Aorta (tissue), 5 donors: ENCODE measurements around the gene KIF6. TPM values are rescaled to one million over a fixed set of nuclear protein-coding genes. Genes with fewer than 3 reads are reported as not detected.

Experiments used
- ATAC-seq: fragments of 200-7000 bp; cut with Tn5 transposase; one replicate; pipeline ENCODE4 v1.9.1; 2022; ENCODE audit warnings: moderate library complexity; ENCODE audit not compliant: low FRiP score
- DNase-seq, 2 donors: peaks; one replicate each; pipeline ENCODE4 v3.0.0-alpha.2; 2020
- H3K27ac ChIP-seq, 2 donors: one replicate each; pipeline ENCODE4 v1.5.1; 2013; ENCODE audit warnings: low read length in 2 of 2, mild to moderate bottlenecking in 2 of 2, moderate library complexity in 2 of 2, control low read depth in 1 of 2, inconsistent platforms in 1 of 2, low read depth in 1 of 2
- H3K27me3 ChIP-seq, 2 donors: one replicate each; pipeline ENCODE4 v1.6.1; 2013; ENCODE audit warnings: control low read depth in 1 of 2, low read length in 1 of 2, mild to moderate bottlenecking in 1 of 2, moderate library complexity in 1 of 2; ENCODE audit not compliant: insufficient read depth in 2 of 2, control insufficient read depth in 1 of 2
- H3K36me3 ChIP-seq, 2 donors: one replicate each; pipeline ENCODE4 v1.6.1; 2013; ENCODE audit warnings: control low read depth in 1 of 2, low read length in 1 of 2, mild to moderate bottlenecking in 1 of 2; ENCODE audit not compliant: insufficient read depth in 2 of 2, control insufficient read depth in 1 of 2
- H3K4me1 ChIP-seq, 2 donors: one replicate each; pipeline ENCODE4 v1.6.1; 2013; ENCODE audit warnings: low read length in 2 of 2, control low read depth in 1 of 2, mild to moderate bottlenecking in 1 of 2, moderate library complexity in 1 of 2; ENCODE audit not compliant: insufficient read depth in 2 of 2, control insufficient read depth in 1 of 2
- H3K4me3 ChIP-seq, 2 donors: one replicate each; pipeline ENCODE4 v1.5.1; 2013; ENCODE audit warnings: low read length in 2 of 2, control low read depth in 1 of 2, mild to moderate bottlenecking in 1 of 2
- H3K9me3 ChIP-seq: one replicate; pipeline ENCODE4 v1.6.1; 2013; ENCODE audit warnings: mild to moderate bottlenecking, low read length; ENCODE audit not compliant: control insufficient read depth
- WGBS, 2 donors: extraction: QIAGEN DNeasy Blood & Tissue Kit; methylation state at CpG; one replicate each; pipeline ENCODE4 v1.1.7; 2013; 5-methylcytosine and 5-hydroxymethylcytosine counted together
- intact Hi-C, 2 donors: fragments of 100-400 bp; cut with DNase I; formaldehyde crosslinking; loops; one replicate each; pipeline versions ENCODE4 v1.14.2 to v1.15.0; 2022
- polyA plus RNA-seq, 2 donors: library from polyadenylated mRNA; stranded (reverse); fragments of 200-250 nt; gene quantifications; one replicate each; pipeline ENCODE4 v1.2.3, GENCODE V29; 2013
- total RNA-seq, 2 donors: library from RNA; stranded (reverse); fragmentation: NEBNext Ultra II Directional; extraction: Animal tissue kit (Norgen Biotek cat#: 25700); gene quantifications; one replicate each; pipeline ENCODE4 v1.2.1, GENCODE V29; 2021
- donor health status: healthy with polysubstance abuse.
- donor health status: Bipolar disorder and iron deficiency.
- donor health status: DM: no; HTN: no; CAD: no.
- donor health status: DM: no; HTN: no; CAD: no.
- donor health status: DM: yes; HTN: yes; CAD: no.

Gene KIF6
- total and polyA plus RNA-seq, 4 donors: 0.39 to 0.63 (median 0.42) TPM; not detected in 1

DNA sequence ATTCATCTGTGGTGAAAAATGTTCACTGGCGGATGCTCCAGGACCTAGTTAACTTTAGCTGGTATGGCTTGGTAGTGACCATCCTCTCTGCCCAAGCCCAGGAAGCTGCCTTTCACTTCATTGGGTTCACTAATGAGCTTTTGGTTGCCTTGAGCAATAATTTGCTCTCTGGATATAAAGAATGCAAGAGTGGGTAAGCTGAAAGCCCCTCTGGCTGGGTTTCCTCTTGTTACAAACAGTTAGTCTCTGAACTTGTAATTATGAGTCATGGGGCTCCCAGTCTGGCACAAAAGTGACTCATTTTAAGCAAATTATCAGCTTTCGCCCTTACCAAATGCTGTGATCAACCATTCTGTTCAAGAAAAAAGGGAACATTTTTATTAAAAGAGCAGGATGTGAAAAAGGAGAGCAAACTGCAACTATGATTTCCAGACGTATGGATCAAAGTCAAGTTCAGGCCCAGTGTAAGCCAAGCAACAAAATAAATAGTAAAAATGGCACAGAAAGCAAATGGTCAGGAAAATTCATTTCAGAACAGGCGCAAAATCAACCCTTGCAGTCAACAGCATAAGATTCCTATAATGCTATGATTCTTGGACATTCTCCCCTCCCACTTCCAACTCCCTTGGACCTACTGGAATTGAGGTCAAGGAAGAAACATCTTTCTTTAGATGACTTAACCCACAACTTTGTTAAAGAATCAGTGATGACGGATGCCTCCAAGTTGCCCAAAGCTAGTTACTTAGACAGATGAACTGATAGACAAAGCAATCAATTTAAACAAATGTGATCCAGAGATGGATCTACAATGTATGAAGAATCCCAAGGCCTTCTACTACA lies 272.7 kb downstream of the KIF6 start:
- ATAC-seq (no peak), DNase-seq (no peak)
- H3K27ac ChIP-seq: no peak overlapping the region
- no peaks in the 10 kb centered on the region for H3K9me3 ChIP-seq
- H3K4me3 ChIP-seq: no peak overlapping the region
- H3K27me3 ChIP-seq: no peaks in the 10 kb centered on the region
- H3K36me3 ChIP-seq: no peaks in the 10 kb centered on the region
- intact Hi-C loops: no loop called here
- no peaks in the 10 kb centered on the region for H3K4me1 ChIP-seq
- WGBS, 2 donors: 80% methylated on average over 5 of the region's 5 CpGs

DNA sequence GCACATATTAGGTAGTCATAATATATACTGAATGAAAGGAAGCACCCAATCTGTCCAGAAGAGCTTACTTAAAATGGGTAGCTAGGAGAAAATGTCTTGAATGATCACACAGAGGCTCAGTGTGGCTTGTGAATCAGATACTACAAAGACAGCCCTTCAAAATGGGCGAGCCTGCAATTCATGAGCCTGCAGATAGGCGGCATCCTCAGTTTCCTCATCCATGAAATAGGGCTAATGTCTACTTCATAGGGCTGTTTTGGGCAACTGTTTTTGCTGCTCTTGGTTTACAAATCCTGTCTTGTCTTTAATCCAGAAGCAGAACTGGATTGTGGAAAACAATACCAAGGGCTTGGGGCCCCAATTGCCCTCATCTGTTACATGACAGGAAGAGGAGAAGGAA lies 273.4 kb downstream of the KIF6 start:
- no peak overlapping the region for H3K4me3 ChIP-seq
- DNase-seq (no peak), ATAC-seq (no peak)
- H3K4me1 ChIP-seq: no peaks in the 10 kb centered on the region
- H3K36me3 ChIP-seq: no peaks in the 10 kb centered on the region
- intact Hi-C loops: no loop called here
- H3K27me3 ChIP-seq: no peaks in the 10 kb centered on the region
- no peaks in the 10 kb centered on the region for H3K9me3 ChIP-seq
- H3K27ac ChIP-seq: no peak overlapping the region
- 87 to 92% methylated on average over 2 of the region's 2 CpGs for WGBS, 2 donors

GRCh38 chr6:39449022-39449421 lies 276.2 kb downstream of the KIF6 start:
- Histone ChIP-seq H3K4me3 (no peak overlapping the region), H3K9me3 (no peaks in the 10 kb centered on the region), H3K36me3 (no peaks in the 10 kb centered on the region), H3K4me1 (no peaks in the 10 kb centered on the region), H3K27me3 (no peaks in the 10 kb centered on the region), H3K27ac (no peak overlapping the region)
- WGBS, 2 donors: 90 to 91% methylated on average over 5 of the region's 5 CpGs
- DNase-seq: no peak
- no peak for ATAC-seq
- intact Hi-C loops: no loop called here

DNA sequence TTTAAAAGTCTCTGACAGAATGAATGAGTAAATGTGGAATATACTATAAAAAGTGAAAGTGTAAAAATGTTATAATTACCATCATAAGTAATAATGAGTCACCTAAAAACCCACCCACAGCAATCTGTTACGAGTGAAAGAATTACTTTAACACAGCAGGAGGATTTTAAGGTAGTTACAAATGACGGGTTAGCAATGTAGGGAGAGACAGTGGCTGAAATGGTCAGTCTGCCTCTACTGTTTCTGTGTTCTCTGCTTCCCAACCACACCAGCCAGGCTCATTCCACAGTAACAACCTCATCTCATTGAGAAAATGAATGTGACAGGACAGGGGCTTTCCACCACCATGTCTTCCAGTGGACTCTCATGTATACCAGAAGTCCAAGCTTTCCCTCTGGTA lies 278.3 kb downstream of the KIF6 start:
- no peak for DNase-seq
- Histone ChIP-seq H3K9me3 (no peaks in the 10 kb centered on the region), H3K27ac (no peak overlapping the region), H3K36me3 (no peaks in the 10 kb centered on the region), H3K27me3 (no peaks in the 10 kb centered on the region), H3K4me1 (no peaks in the 10 kb centered on the region), H3K4me3 (no peak overlapping the region)
- ATAC-seq: no peak
- intact Hi-C loops: no loop called here
- WGBS, 2 donors: 83 to 87% methylated on average over 2 of the region's 2 CpGs

DNA sequence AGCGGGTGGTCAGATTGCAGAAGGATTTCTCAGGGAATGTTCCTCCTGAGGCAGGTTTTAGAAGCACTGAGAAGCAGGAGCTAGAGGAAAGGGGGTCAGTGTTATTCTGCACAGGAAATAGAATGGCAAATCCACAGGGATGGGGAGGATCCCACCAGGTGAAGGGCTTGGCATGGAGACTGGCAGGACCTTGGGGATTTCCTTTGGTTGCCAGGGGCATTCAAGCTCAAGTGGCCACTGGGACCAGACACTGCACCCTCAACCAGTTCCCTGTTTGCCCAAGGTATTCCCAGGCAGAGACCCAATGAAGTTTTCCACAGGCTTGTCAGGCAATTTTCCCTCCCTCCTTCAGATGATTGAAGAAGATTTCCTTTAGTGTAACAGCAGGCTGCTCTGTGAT lies 279.5 kb downstream of the KIF6 start:
- Histone ChIP-seq H3K4me3 (no peak overlapping the region), H3K9me3 (no peaks in the 10 kb centered on the region), H3K27me3 (no peaks in the 10 kb centered on the region), H3K36me3 (no peaks in the 10 kb centered on the region), H3K4me1 (no peaks in the 10 kb centered on the region), H3K27ac (no peak overlapping the region)
- no peak for ATAC-seq
- DNase-seq: no peak
- WGBS, 2 donors: 96 to 100% methylated on average over 1 of the region's 1 CpG
- intact Hi-C loops: no loop called here

DNA sequence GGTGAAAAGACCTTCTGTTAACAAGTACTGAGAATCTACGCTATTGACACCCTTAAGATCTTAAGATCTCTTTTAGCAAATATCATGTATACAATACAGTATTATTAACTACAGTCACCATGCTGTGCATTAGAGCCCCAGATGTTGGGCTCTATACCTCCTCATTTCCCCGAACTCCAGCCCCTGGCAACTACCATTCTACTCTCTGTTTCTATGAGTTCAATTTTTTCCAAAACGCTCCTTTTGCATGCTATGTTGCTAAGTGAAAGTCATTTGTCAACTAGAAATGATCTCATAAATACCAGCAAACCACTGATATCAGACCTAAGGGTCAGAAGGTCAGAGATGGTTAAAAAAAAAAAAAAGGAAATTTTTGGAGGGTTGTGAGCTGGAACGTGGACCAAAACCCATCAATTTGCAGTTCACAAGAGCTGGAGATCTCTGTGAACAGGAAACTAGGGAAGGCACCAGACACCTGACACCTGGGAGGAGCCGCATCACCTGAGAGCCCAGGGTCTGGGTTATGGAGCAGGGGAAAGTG lies 280.7 kb downstream of the KIF6 start:
- Histone ChIP-seq H3K27ac (no peak overlapping the region), H3K36me3 (no peaks in the 10 kb centered on the region), H3K27me3 (no peaks in the 10 kb centered on the region), H3K9me3 (no peaks in the 10 kb centered on the region), H3K4me3 (no peak overlapping the region), H3K4me1 (no peaks in the 10 kb centered on the region)
- intact Hi-C loops: no loop called here
- WGBS, 2 donors: 91 to 93% methylated on average over 5 of the region's 5 CpGs
- no peak for DNase-seq
- ATAC-seq: no peak

GRCh38 chr6:39441986-39442385 lies 283.2 kb downstream of the KIF6 start:
- ATAC-seq: peak; percentile 11
- intact Hi-C loops: no loop called here
- 91 to 96% methylated on average over 4 of the region's 4 CpGs for WGBS, 2 donors
- Histone ChIP-seq H3K4me1 (no peaks in the 10 kb centered on the region), H3K9me3 (no peaks in the 10 kb centered on the region), H3K36me3 (no peaks in the 10 kb centered on the region), H3K27me3 (no peaks in the 10 kb centered on the region), H3K27ac (no peak overlapping the region), H3K4me3 (no peak overlapping the region)
- DNase-seq: no peak

GRCh38 chr6:39441301-39441700 lies 283.9 kb downstream of the KIF6 start:
- 97 to 99% methylated on average over 6 of the region's 6 CpGs for WGBS, 2 donors
- ATAC-seq (no peak), DNase-seq (no peak)
- no peaks in the 10 kb centered on the region for H3K27me3 ChIP-seq
- H3K27ac ChIP-seq: no peak overlapping the region
- intact Hi-C loops: no loop called here
- no peaks in the 10 kb centered on the region for H3K36me3 ChIP-seq
- H3K9me3 ChIP-seq: no peaks in the 10 kb centered on the region
- H3K4me3 ChIP-seq: no peak overlapping the region
- H3K4me1 ChIP-seq: no peaks in the 10 kb centered on the region

GRCh38 chr6:39440039-39440426 lies 285.2 kb downstream of the KIF6 start:
- H3K36me3 ChIP-seq: no peaks in the 10 kb centered on the region
- intact Hi-C loops: no loop called here
- WGBS, 2 donors: 80% methylated on average over 7 of the region's 7 CpGs
- H3K9me3 ChIP-seq: no peaks in the 10 kb centered on the region
- DNase-seq (no peak), ATAC-seq (no peak)
- H3K27me3 ChIP-seq: no peaks in the 10 kb centered on the region
- no peak overlapping the region for H3K27ac ChIP-seq
- no peak overlapping the region for H3K4me3 ChIP-seq
- H3K4me1 ChIP-seq: no peaks in the 10 kb centered on the region
